GM12878 (cell line): ENCODE results near the gene MRPL39. TPM values are rescaled to one million over a fixed set of nuclear protein-coding genes. Genes with fewer than 3 reads are reported as not detected.

Experiments used
- ATAC-seq: fragments of 200-7000 bp; cut with Tn5 transposase; 3 replicates; pipeline ENCODE4 v1.9.1; 2020; ENCODE audit warnings: mild to moderate bottlenecking, moderate library complexity
- BruUV-seq: library from RNA; stranded (reverse); fragments of 400-500 nt; replicated peaks from 2 replicates; lab custom pipeline; 2021; lab: Mats Ljungman, UMichigan
- CTCF ChIA-PET: fragments of 300-600 bp; sonication (Branson Sonifier 250); formaldehyde crosslinking; extraction: SDS; loops from one replicate; lab custom pipeline; 2021; ENCODE audit warnings: inconsistent platforms; lab: Yijun Ruan, JAX
- POLR2A ChIA-PET: fragments of 350-600 bp; formaldehyde crosslinking; extraction: SDS; loops from one replicate; lab custom pipeline; 2021; ENCODE audit warnings: inconsistent platforms; lab: Charles Lee
- RAD21 ChIA-PET: fragments of 300-600 bp; sonication (Branson Sonifier 250); formaldehyde crosslinking; loops from one replicate; lab custom pipeline; 2023; ENCODE audit warnings: antibody characterized with exemption; ENCODE audit not compliant: unreplicated experiment; lab: Charles Lee
- SMC1A ChIA-PET: fragments of 300-600 bp; sonication (Branson Sonifier 250); formaldehyde crosslinking; loops from one replicate; lab custom pipeline; 2023; ENCODE audit not compliant: unreplicated experiment, uncharacterized antibody; lab: Charles Lee
- DNase-seq: peaks from one replicate; pipeline ENCODE4 v3.0.0-alpha.2; 2011; ENCODE audit warnings: low read depth, low spot score
- FAIRE-seq: peaks from 3 replicates; lab custom pipeline; 2011; peaks lifted over from hg19 to GRCh38; lab: Jason Lieb, UNC
- H2AFZ ChIP-seq: 2 replicates; pipeline ENCODE4 v1.6.0; 2011; ENCODE audit warnings: low read depth, low read length, control low read depth; ENCODE audit not compliant: control insufficient read depth
- H3K27ac ChIP-seq: 2 replicates; pipeline ENCODE4 v1.5.1; 2011; ENCODE audit warnings: control low read depth; ENCODE audit not compliant: control insufficient read depth, insufficient read depth
- H3K27me3 ChIP-seq, 2 experiments: replicated peaks in 1 of 2; 2 replicates each; pipeline versions ENCODE4 v1.6.0 to v1.6.1; 2011; ENCODE audit warnings: low read length in 1 of 2; ENCODE audit not compliant: control insufficient read depth in 2 of 2, insufficient read depth in 2 of 2
- H3K36me3 ChIP-seq, 2 experiments: 2 replicates each; pipeline ENCODE4 v1.5.1; 2011; ENCODE audit warnings: low read length in 1 of 2; ENCODE audit not compliant: control insufficient read depth in 2 of 2, insufficient read depth in 2 of 2
- H3K4me1 ChIP-seq: 2 replicates; pipeline ENCODE4 v1.6.1; 2011; ENCODE audit warnings: mild to moderate bottlenecking, low read length, moderate library complexity, mixed read lengths; ENCODE audit not compliant: control insufficient read depth, insufficient read depth
- H3K4me2 ChIP-seq: 2 replicates; pipeline ENCODE4 v1.6.0; 2011; ENCODE audit warnings: control low read depth; ENCODE audit not compliant: control insufficient read depth, insufficient read depth
- H3K4me3 ChIP-seq: fragments of 200-600 bp; sonication (generic); 2 replicates; pipeline ENCODE4 v1.5.1; 2016
- H3K79me2 ChIP-seq: 2 replicates; pipeline ENCODE4 v1.6.0; 2011; ENCODE audit warnings: low read length; ENCODE audit not compliant: control insufficient read depth, insufficient read depth
- H3K9ac ChIP-seq: 2 replicates; pipeline ENCODE4 v1.8.0; 2011; ENCODE audit warnings: low read length, control low read depth, mixed read lengths; ENCODE audit not compliant: control insufficient read depth, insufficient read depth
- H3K9me3 ChIP-seq: replicated peaks from 3 replicates; pipeline ENCODE4 v1.5.1; 2011; ENCODE audit warnings: mild to moderate bottlenecking, low read length; ENCODE audit not compliant: control insufficient read depth, insufficient read depth
- H4K20me1 ChIP-seq: 2 replicates; pipeline ENCODE4 v1.6.0; 2011; ENCODE audit not compliant: control insufficient read depth, insufficient read depth
- ATF3 ChIP-seq: IDR thresholded peaks from 2 replicates; pipeline ENCODE4 v1.6.1; 2011; ENCODE audit warnings: low read depth, mild to moderate bottlenecking, low read length, moderate library complexity, borderline replicate concordance; ENCODE audit errors: extremely low read depth
- CEBPB ChIP-seq, 2 experiments: fragments of 150-350 bp in 1 of 2; IDR thresholded peaks; 2 replicates each; pipeline ENCODE4 v1.6.1; 2012 to 2014; ENCODE audit warnings: low read depth in 2 of 2, low read length in 2 of 2, borderline replicate concordance in 1 of 2, inconsistent platforms in 1 of 2
- CHD1 ChIP-seq: IDR thresholded peaks from 2 replicates; pipeline ENCODE4 v1.6.1; 2012; ENCODE audit warnings: low read depth, low read length, improper control_type of control experiment
- FOXK2 ChIP-seq: fragments of 450-650 bp; IDR thresholded peaks from 2 replicates; pipeline ENCODE4 v1.6.1; 2017; ENCODE audit warnings: mild to moderate bottlenecking, moderate library complexity
- PAX5 ChIP-seq: IDR thresholded peaks from 2 replicates; pipeline ENCODE4 v1.6.1; 2011; ENCODE audit warnings: low read depth, low read length, borderline replicate concordance
- POLR2AphosphoS2 ChIP-seq: IDR thresholded peaks from 2 replicates; pipeline ENCODE4 v1.6.1; 2011; ENCODE audit warnings: low read depth, mild to moderate bottlenecking, low read length, improper control_type of control experiment, moderate library complexity
- RAD21 ChIP-seq: IDR thresholded peaks from 2 replicates; pipeline ENCODE4 v1.6.1; 2011; ENCODE audit warnings: mild to moderate bottlenecking, low read depth, low read length, moderate library complexity; ENCODE audit not compliant: insufficient read depth
- SREBF1 ChIP-seq: IDR thresholded peaks from 2 replicates; pipeline ENCODE4 v1.6.1; 2012; ENCODE audit warnings: mild to moderate bottlenecking, low read length
- SUPT20H ChIP-seq: IDR thresholded peaks from 2 replicates; pipeline ENCODE4 v1.6.1; 2011; ENCODE audit warnings: low read depth, mild to moderate bottlenecking, low read length, moderate library complexity, borderline replicate concordance; ENCODE audit not compliant: control insufficient read depth
- TCF7 ChIP-seq: IDR thresholded peaks from 2 replicates; pipeline ENCODE4 v1.6.1; 2014; ENCODE audit warnings: antibody characterized with exemption, borderline replicate concordance
- WRNIP1 ChIP-seq: IDR thresholded peaks from 2 replicates; pipeline ENCODE4 v1.6.1; 2011; ENCODE audit warnings: low read depth, low read length, improper control_type of control experiment, borderline replicate concordance
- WGBS: methylation state at CpG from one replicate; pipeline ENCODE4 v1.1.6; 2016; ENCODE audit warnings: low lambda C conversion rate; ENCODE audit not compliant: insufficient replicate concordance, insufficient coverage; ENCODE audit errors: missing lambda C conversion rate; 5-methylcytosine and 5-hydroxymethylcytosine counted together
- in situ Hi-C: fragments of 300-500 bp; cut with MboI; formaldehyde crosslinking; loops from 9 replicates; pipeline ENCODE4 v1.14.3; 2018; ENCODE audit warnings: mixed read lengths
- intact Hi-C: fragments of 100-400 bp; cut with micrococcal nuclease; formaldehyde crosslinking; loops from one replicate; pipeline ENCODE4 v1.14.2; 2022; ENCODE audit not compliant: unreplicated experiment
- polyA plus RNA-seq, 11 experiments: library from polyadenylated mRNA; depleted of rRNA in 4 of 11; unstranded in 6 of 11; stranded (reverse) in 5 of 11; fragments of >200 nt; fragmentation: Nextera tagmentation in 4 of 11; fragmentation: Illumina TruSeq in 1 of 11; extraction: Ambion mirVana in 4 of 11; extraction: Trizol in 1 of 11; gene quantifications; 1 replicate in 1 of 11; 2 replicates in 10 of 11; pipeline versions ENCODE4 v1.2.1 to v1.2.3, GENCODE V29; 2011 to 2016; ENCODE audit warnings: inconsistent platforms in 2 of 11, missing spikeins in 2 of 11, low read depth in 1 of 11
- total RNA-seq, 4 experiments: library from RNA; depleted of rRNA in 3 of 4; stranded (reverse); fragments of >200 nt in 3 of 4; fragmentation: Illumina TruSeq in 1 of 4; extraction: Trizol in 1 of 4; gene quantifications; 2 replicates each; pipeline versions ENCODE4 v1.2.1 to v1.2.3, GENCODE V29; 2013 to 2021
- TF ChIP-seq, protein P1 (sequence below): fragments of 450-650 bp; IDR thresholded peaks from 2 replicates; pipeline ENCODE4 v1.6.1; 2017; ENCODE audit warnings: mild to moderate bottlenecking, moderate library complexity
- TF ChIP-seq, protein P2 (sequence below): fragments of 450-650 bp; IDR thresholded peaks from 2 replicates; pipeline ENCODE4 v1.6.1; 2014; ENCODE audit warnings: mild to moderate bottlenecking

MRPL39 gene
- total and polyA plus RNA-seq, 10 of the 15 experiments (the other 5 are each of a cell fraction or from before 2014, with no cell fraction given) = 68.8 to 292 (median 120) TPM

- TF ChIP-seq, protein P1, sequence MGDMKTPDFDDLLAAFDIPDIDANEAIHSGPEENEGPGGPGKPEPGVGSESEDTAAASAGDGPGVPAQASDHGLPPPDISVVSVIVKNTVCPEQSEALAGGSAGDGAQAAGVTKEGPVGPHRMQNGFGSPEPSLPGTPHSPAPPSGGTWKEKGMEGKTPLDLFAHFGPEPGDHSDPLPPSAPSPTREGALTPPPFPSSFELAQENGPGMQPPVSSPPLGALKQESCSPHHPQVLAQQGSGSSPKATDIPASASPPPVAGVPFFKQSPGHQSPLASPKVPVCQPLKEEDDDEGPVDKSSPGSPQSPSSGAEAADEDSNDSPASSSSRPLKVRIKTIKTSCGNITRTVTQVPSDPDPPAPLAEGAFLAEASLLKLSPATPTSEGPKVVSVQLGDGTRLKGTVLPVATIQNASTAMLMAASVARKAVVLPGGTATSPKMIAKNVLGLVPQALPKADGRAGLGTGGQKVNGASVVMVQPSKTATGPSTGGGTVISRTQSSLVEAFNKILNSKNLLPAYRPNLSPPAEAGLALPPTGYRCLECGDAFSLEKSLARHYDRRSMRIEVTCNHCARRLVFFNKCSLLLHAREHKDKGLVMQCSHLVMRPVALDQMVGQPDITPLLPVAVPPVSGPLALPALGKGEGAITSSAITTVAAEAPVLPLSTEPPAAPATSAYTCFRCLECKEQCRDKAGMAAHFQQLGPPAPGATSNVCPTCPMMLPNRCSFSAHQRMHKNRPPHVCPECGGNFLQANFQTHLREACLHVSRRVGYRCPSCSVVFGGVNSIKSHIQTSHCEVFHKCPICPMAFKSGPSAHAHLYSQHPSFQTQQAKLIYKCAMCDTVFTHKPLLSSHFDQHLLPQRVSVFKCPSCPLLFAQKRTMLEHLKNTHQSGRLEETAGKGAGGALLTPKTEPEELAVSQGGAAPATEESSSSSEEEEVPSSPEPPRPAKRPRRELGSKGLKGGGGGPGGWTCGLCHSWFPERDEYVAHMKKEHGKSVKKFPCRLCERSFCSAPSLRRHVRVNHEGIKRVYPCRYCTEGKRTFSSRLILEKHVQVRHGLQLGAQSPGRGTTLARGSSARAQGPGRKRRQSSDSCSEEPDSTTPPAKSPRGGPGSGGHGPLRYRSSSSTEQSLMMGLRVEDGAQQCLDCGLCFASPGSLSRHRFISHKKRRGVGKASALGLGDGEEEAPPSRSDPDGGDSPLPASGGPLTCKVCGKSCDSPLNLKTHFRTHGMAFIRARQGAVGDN = no peak
- TF ChIP-seq, protein P2, sequence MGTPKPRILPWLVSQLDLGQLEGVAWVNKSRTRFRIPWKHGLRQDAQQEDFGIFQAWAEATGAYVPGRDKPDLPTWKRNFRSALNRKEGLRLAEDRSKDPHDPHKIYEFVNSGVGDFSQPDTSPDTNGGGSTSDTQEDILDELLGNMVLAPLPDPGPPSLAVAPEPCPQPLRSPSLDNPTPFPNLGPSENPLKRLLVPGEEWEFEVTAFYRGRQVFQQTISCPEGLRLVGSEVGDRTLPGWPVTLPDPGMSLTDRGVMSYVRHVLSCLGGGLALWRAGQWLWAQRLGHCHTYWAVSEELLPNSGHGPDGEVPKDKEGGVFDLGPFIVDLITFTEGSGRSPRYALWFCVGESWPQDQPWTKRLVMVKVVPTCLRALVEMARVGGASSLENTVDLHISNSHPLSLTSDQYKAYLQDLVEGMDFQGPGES = no peak
These were observed 11.9 kb upstream of the MRPL39 start (continued) for GRCh38 chr21:25619198-25619597.

DNA sequence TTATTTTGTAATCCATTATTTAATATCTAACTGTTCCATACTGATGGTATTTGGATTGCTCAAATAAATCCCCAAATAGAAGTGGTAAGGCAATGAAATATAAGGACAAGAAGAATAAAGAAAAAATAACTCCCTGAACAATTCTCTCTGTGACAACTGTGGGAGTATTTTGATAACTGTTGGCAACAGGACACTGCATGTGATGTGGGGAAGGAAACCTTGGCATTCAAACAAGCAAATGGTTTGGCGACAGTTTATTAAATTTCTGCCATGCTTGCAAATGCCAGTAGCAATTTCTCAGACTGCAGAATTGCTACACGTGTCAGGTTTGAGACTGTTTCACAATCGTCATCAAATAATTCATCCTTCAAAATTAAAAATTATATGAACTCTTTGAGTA lies 8.6 kb upstream of the MRPL39 start:
- 81% methylated on average over 3 of the region's 3 CpGs for WGBS
- in situ Hi-C loops (no loop called here), intact Hi-C loops (no loop called here)
- no peak for FAIRE-seq
- no peak for DNase-seq
- no peaks in the 10 kb centered on the region for H3K27me3 ChIP-seq
- TF ChIP-seq ATF3 (no peak), SREBF1 (no peak), RAD21 (no peak), TCF7 (no peak), FOXK2 (no peak), POLR2AphosphoS2 (no peak), WRNIP1 (no peak), CEBPB (IDR thresholded peaks at IDR 0.05; ENCODE audit: borderline replicate concordance in 1 of 2, low read depth in 2 of 2, low read length in 2 of 2) (no peak), PAX5 (no peak), SUPT20H (no peak), CHD1 (no peak)
- ChIA-PET RAD21 (interaction anchor here (1.1 kb wide), 1 partner anchor 23 kb away, joined by 3 read pairs; the partner anchor contains the start of gene JAM2), CTCF (no interaction called here), POLR2A (no interaction called here), SMC1A (interaction anchor here (1.1 to 1.3 kb wide), 2 partner anchors 22 to 77 kb away, joined by 3 read pairs; no protein-coding TSS in a partner anchor)
- no peak overlapping the region for H3K4me3 ChIP-seq
- H3K4me1 ChIP-seq = no peaks in the 10 kb centered on the region
- no peak overlapping the region for H3K9ac ChIP-seq
- H3K36me3 ChIP-seq = no peaks in the 10 kb centered on the region
- ATAC-seq = no peak
- no peak overlapping the region for H3K4me2 ChIP-seq
- H3K9me3 ChIP-seq = no peaks in the 10 kb centered on the region
- no peak overlapping the region for H3K27ac ChIP-seq
- BruUV-seq = no TSS peak
- no peak overlapping the region for H2AFZ ChIP-seq
- H3K79me2 ChIP-seq = no peaks in the 10 kb centered on the region
- H4K20me1 ChIP-seq = no peaks in the 10 kb centered on the region
